Measurements from ENCODE around the gene NAV2.
"Not testable (repeated sequence)": the region's sequence is repeated elsewhere in the genome, so short reads cannot be mapped to it uniquely, and the experiment has no call there.

The NAV2 gene

DNA sequence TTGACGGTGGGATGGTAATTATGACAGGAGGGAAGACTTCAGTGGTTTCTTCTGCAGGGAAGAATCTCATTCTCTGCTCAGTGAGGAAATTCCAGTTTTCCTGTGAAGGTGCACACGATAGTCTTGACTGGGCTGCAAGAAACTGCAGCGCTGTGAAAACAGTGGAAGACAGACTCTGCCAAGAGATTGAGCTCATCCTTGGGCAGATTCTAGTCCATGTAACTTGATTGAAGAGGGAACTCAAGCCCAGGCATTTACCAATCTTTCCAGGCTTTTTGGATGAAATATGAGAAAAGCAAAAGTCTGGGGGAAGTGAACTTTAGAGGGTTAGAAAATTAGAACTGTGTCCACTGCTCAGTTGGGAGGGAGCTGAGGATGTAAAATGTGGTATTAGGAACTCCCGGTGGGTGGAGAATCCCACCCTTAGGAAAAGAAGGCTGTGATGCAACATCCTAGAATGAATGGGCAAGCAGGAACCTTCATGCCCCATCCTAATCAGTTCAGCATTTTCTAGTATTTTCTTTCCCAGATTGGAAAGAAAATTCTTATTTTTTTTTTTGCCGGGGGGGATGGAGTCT lies 235.0 kb downstream of the NAV2 start:
- DNase-seq (ENCODE audit: low read depth in 2 of 2, low spot score in 1 of 2), result no peak

DNA sequence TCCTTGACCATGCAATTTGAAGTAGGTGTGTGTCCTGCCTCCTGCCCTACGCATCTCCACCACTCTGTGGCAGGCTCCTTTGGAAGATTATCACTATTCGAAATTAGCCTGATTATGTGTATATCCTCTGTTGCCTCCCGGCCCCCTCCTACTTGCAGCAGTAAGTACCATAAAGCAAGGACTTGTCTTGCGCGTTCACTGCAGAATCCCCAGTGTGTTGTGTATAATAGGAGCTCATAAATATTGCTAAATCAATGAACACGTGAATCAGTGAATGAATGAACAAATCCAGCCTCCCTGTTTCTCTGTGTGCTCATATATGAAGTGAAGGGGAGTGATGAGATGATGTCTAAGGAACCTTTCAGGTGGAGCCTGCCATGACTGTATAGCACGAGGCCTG lies 237.0 kb downstream of the NAV2 start:
- no peak for DNase-seq (ENCODE audit: low read depth in 2 of 2, low spot score in 1 of 2)

DNA sequence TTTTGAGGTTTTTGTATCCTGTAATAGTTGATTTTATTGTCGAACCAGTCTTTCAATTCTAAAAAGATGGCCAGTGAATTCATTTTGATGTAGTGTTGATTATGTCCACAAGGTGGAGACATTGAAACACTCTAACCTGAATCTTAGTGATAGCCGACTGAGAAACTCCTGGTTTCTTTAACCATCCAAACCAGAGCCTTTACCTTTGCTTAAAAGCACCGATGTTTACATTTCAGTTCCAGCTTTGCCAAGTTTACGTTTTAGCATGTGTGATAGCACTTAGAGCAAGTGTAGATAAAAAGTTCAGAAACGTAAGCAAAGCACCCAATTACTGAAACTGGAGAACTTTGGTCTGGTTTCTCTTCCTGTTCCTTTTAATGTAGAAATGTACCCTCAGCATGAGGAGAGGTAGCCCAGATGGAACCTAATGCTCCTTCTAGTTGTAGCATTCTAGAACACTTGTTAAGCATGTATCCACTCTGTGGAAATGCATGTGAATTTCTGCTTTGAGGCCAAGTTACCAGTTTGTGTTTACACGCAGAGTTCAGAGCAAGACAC lies 239.0 kb downstream of the NAV2 start:
- no peak for DNase-seq (ENCODE audit: low read depth in 2 of 2, low spot score in 1 of 2)

DNA sequence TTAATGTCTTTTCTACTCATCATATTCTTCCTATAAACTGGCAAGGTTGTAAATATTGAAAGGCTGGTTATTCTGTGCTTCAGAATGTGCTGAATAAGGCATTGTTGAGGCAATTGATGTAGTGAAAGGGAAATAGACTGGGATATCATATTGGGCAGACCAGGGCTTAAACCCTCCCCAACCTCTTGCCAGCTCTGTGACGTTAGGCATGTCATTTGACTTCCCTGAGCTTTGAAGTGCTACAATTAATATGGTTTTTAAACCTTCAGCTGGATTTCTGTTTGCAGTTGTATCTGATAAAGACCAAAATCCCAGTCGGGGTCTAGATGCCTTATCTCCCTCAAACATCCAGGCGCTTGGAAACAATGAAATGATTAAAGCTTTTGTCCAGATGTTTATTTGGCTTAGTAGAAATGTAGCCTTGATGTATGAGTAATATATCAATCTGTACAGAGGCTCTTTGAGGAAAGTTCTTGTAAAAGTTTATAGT lies 239.5 kb downstream of the NAV2 start:
- no peak for DNase-seq (ENCODE audit: low read depth in 2 of 2, low spot score in 1 of 2)

DNA sequence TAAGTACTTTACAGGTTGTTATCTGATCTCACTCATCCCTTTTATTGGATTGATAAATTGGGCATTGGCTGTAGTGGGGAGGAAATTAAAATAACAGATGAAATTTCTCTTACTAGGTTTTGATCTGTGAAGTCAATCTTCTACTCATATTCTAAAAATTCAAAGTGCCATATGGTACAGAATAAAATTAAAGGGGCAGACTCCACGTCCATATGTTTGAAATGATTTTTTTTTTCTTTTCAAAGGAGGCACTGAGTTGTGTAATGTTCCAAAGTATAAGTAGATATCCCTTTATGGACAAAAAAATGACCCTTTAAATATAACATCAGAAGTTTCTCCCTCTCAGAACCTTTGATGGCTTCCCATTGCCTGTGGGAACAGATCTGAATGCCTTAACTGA lies 240.3 kb downstream of the NAV2 start:
- DNase-seq (ENCODE audit: low read depth in 2 of 2, low spot score in 1 of 2), result no peak

DNA sequence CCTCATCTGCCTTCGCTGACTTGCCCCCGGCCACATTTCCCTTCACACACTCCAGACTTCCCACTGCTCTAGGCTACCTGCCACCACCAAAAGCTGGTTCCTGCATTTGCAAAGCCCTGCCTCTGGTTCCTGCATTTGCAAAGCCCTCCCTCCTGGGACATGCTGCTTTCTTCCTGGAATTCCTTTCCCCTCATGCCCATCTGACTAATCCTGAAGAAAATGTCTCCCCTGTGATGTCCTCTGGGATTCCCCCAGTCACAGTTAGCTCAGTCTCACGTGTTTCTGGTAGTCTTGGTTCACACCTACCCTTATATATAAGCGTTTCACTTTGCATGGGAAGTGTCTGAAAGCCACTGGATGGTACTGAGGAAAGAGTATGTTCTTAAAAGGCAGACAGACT lies 240.7 kb downstream of the NAV2 start:
- DNase-seq (ENCODE audit: low read depth in 2 of 2, low spot score in 1 of 2), result no peak

DNA sequence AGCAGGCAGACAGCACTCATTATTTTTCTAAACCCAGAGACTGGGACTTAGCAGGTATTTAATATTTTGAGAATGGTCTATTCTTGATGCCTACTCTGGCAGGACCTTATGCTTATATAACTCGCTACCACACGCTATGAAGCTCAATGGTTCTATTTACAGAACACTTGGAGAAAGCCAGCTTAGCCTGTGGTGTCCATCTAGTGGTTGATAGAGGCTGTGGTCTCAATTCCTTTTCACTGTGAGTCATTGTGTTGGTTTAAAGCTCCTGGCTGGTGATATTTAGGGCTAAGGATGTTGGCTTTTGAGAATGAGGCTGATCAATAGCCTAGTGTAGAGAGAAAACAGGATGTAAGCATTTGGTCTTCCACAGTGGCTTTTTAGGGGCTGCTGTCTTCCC lies 241.3 kb downstream of the NAV2 start:
- no peak for DNase-seq (ENCODE audit: low read depth in 2 of 2, low spot score in 1 of 2)

DNA sequence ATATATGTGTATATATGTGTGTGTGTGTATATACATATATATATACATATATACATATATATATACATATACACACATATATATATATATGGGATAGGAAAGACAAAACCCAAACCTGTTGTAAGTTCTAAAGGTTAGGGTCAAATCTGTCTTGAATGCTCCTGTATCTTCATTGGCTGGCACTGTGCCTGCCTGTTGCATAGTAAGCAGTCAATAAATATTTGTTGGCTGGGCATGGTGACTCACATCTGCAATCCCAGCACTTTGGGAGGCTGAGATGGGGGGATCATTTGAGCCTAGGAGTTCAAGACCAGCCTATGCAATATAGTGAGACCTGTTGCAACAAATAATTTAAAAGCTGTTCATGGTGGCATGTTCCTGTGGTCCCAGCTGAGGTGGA lies 242.3 kb downstream of the NAV2 start:
- DNase-seq (ENCODE audit: low read depth in 2 of 2, low spot score in 1 of 2), result no peak

DNA sequence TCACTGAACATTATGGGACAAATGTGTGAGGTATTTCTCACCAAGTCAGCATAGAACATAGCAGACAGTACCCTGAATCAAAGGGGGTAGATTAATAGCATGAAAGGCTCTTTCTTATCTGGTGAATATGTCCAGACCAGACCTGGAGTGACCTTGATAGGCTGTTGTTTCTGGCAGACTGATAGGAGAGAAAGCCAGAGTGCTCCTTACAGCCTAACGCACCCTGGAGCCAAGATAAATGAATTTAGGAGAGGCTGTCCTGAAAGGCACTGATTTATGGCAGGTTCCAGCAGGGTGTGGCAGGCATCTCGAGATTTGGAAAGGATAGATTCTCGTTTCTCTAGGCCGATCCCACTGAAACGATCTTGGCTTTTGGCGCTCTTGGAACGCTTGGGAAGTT lies 243.0 kb downstream of the NAV2 start:
- DNase-seq (ENCODE audit: low read depth in 2 of 2, low spot score in 1 of 2), result no peak

DNA sequence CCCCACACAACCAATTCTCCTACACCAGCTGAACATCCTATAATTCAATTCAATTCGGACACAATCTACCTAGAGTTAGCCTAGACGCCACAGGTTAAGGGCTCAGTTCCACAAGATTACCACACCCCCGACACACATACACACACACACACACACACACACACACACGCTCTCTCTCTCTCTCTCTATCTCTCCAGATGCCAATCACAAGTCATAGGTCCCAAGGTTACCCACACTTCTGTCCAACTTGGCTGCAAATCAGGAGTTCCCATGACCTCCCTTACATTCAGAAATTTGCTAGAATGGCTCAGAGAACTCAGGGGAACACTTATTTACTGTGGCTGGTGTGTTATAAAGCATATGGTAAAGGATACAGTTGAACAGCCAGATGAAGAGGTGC lies 243.6 kb downstream of the NAV2 start:
- DNase-seq (ENCODE audit: low read depth in 2 of 2, low spot score in 1 of 2), result no peak

DNA sequence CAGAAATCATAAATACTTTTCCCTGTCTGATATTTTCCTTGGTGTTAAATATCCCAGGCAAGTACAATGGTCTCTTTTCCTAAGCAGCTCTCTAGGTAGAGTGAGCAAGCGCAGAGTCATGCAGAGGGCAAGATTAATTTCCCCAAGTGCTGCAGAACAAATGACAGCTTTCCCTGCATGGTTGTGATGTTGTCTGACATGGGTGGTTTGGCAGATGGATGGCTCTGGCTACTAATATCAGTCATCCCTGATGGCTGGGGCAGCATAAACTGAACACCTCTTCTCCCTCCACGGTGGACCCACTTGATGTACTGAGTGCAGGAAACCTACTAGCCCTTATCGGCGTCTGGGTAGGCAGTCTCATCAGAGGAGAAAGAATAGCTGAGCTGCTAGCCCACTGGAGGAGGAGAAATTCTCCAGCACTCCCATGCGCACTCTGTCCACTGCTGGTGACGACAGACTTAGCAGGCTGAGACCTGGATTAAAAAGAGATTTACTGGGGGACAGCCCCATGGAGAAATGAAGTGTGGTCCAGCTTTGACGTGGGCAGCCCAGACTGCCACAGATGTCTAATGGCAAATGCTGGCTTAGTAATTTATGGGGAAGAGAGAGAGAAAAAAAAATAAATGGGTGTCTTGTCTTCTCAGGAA lies 244.8 kb downstream of the NAV2 start:
- no peak for DNase-seq (ENCODE audit: low read depth in 2 of 2, low spot score in 1 of 2)

DNA sequence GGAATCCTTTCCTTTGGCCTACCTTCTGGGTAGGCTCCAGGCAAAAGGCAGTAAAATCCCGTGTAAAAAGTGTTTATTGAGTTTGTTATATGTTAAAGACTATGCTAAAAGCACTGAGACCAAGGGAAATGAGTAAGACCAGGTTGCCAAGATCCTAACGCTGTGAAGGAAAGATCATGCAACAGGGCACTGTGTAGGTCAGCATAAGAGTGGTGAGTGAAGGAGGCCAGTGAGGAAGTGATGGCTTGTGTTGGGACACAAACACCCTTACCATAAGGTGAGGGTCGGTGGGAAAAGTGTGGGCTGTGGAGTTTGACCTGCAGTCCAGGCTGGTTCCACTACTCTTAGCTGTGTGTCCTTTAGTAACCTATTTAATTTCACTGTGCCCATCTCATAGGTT lies 245.6 kb downstream of the NAV2 start:
- no peak for DNase-seq (ENCODE audit: low read depth in 2 of 2, low spot score in 1 of 2)

DNA sequence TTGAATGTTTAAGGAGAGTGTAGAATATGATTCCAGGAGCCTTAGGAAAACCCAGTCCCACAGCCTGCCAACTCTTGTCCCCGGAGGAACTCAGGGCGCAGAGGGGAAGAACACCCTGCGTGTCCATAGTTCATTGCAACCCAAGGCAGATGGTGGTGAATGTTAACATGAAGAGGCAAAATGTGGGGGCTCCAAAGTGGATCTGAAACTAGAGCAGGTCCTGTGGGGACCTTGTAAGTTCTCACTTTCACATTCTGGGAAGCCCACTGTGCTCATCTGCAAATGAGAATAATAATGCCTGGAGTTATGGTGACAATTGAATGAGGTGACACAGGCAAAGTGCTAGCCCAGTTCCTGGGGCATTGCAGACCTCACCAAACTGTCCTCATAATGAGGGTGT lies 246.6 kb downstream of the NAV2 start:
- DNase-seq (ENCODE audit: low read depth in 2 of 2, low spot score in 1 of 2), result no peak

DNA sequence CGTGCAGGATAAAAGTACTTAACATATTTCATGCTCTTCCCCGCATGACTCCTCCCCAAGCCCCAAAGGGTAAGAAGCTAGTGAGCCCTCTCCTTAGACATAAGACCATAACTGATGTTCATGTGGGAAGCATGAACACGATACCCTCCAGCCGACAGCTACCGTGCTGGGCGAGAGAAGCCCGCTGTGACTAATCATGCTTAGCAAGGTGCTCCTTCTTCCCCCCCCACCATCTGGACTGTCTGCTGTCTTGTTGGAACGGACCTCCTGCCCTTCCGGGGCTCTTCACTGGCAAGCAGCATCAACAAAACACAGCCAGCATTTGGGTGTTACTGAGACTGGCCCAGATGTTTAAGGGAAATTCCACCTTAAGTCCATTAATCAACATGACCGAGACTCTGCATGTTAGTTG lies 247.0 kb downstream of the NAV2 start:
- DNase-seq (ENCODE audit: low read depth in 2 of 2, low spot score in 1 of 2), result no peak

DNA sequence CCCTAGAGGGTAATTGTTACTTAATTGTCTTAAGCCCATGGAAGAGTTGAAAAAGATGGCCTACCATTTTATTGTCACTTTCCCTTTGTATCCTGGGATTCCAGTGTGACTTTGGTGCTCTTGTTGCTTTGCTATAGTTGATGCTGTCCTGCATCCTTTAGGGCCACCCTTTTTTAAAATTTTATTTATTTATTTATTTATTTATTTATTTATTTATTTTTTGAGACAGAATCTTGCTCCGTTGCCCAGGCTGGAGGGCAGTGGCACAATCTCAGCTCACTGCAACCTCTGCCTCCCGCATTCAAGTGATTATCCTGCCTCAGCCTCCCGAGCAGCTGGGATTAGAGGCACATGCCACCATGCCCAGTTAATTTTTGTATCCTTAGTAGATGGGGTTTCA lies 247.8 kb downstream of the NAV2 start:
- DNase-seq (ENCODE audit: low read depth in 2 of 2, low spot score in 1 of 2), result not testable (repeated sequence)

DNA sequence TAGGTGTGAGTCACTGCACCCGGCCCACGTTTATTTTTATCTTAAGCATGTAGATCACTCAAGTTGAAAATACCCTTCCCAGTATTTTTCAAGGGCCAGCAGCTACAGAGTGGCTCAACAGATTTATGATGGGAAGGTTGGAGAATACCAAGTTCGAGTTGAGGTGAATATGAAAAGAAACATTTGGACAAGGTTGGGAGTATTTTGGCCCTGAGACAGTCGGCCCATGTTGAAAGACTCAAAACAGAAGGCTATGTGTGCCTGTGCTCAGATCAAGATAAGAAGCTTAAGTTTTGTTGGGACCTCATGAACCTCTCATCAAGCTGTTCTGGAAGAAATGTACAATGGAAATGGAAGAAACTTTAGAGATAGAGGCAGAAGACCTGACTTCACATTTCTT lies 248.6 kb downstream of the NAV2 start:
- no peak for DNase-seq (ENCODE audit: low read depth in 2 of 2, low spot score in 1 of 2)

DNA sequence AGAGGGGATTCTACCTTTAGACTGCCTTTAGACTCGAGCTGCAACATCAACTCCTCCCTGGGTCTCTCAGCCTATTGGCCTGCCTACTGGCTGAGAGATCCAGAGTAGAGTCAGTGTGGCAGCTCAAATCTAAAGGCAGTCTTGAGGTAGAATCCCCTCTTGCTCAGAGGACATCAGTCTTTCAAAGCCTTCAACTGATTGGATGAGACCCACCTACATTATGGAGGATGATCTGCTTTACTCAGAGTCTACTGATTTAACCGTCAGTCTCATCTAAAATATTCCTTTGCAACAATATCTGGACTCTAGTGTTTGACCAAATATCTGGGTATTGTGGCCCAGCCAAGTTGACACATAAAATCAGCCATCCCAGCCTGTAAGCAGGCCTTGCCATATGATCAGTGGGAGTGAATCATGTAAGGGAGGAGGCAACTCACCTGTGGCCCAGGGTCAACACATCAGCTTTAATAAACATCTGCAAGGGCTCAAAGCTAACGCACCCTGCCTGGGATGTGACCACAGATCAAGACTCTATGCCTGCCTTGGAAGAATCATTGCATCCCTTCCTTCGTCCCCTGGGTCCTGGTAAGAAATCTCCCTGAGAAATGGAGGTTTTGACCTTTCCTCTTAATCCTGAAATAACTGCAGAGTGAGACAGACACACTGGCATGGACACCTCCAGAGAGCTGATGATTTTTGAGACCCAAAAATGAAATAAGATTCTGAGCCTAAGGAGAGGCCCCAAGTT lies 249.6 kb downstream of the NAV2 start:
- DNase-seq (ENCODE audit: low read depth in 2 of 2, low spot score in 1 of 2), result no peak

DNA sequence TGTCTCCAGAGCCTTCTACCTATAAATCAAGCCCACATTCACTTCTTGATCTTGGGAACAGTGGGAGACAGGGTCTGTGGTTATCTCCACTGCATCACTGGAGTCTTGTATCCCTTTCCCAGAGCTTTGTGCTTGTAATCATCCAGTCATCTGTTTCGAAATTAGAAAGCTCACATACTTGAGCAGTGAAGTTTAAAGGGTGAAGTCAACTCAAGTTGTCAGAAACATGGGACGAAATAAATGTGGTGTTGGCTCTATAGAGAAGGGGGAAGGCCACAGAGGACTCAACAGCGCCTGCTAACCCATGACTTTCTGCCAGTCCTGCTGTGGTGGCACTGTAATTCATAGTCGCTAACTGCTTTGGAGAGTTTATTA lies 250.2 kb downstream of the NAV2 start:
- no peak for DNase-seq (ENCODE audit: low read depth in 2 of 2, low spot score in 1 of 2)

DNA sequence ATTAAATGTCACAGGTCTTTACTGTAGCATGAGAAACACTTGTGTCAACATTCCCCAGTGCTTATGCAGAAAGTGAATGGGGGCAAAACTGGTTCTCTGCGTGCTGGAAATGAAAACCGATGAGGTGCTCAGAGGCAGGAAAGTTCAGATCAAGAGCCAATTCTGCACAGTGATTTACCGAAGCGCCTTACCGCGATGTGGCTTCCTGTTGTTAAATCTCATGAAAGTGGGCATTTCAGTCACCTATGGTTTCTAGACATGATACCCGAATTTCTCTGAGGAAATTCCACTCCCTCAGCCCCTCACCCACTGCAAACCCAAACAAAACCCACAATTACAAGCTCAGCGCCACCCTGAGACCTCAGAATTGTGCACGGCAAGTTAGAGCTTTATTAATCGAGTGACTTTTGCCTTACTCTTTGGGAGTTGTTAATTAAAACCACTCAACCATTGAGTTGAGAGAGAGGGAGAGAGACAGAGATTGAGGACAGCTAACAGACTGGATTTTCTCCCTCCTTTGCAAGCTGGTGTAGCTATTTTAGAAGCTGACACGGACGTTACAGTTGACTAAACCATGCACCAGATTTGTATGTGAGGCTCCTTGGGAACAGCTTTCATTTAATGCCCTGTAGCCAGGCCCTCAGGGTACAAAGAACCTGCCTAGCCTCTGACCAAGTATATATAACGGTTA lies 251.2 kb downstream of the NAV2 start:
- no peak for DNase-seq (ENCODE audit: low read depth in 2 of 2, low spot score in 1 of 2)

DNA sequence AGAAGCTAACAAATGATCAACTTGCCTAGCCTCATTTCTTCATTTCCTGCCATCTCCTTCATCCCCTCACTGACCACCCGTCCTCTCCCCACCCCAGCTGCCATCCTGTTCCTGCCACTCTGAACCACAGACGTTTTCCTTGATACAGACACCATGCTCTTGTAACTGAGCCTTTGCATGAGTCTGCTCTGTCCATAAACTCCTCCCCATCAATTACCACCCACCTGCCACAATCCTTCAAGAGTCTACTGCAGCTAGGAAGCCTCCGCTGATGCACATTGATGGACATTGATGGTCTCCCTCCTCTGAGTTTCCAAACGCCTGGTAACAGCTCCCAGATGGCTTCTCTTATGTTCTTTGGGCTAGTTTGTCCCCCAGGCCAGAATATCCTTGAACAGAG lies 253.8 kb downstream of the NAV2 start:
- DNase-seq (ENCODE audit: low read depth in 2 of 2, low spot score in 1 of 2), result no peak

DNA sequence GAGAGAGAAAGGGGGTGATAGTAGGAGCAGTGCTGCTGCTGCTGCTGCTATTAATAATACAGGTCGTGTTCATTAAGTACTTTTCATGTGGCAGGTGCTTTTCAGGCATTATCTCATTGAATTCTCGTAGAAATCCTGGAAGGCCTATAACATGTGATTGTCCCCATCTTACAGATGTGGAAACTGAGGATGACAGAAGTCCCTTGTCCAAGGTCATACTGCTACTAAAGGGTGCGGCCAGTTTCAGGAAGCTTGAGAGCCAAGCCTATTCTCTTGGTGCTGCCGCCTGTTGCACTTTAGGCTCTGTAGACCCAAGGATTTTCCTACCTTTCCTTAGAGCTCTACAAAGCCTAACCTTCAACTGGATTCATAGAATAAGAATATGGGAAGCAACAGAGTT lies 254.3 kb downstream of the NAV2 start:
- no peak for DNase-seq (ENCODE audit: low read depth in 2 of 2, low spot score in 1 of 2)

DNA sequence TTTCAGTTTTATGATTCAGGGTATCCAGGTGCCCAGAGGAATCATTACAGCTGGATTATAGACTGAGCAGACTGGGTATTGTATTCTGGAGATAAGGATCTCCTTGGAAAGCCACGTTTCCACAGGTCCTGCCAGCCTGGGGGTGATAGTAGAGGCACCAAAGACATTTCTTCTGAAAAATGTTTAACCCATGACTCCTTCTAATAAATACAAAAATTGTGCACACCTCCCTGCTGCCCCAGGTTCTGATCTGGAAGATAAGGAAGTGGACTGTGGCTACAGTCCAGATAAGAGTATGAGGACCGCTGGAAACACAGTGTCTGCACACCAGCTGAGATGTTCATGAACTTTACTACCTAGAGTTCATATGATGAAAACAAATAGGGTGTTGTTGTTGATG lies 255.2 kb downstream of the NAV2 start:
- DNase-seq (ENCODE audit: low read depth in 2 of 2, low spot score in 1 of 2), result no peak

Data from stimulated activated CD8-positive, alpha-beta memory T cell treated with anti-CD3 and anti-CD28 coated beads, Interleukin-4, amount 100 ng/mL, for 1 hour (primary cell).